Stimulated activated CD4-positive, alpha-beta T cell treated with anti-CD3 and anti-CD28 coated beads, Interleukin-1b, Interleukin-23, amount 100 ng/mL, for 1 hour (primary cell): ENCODE measurements around the gene PPP1R12B.
"Not testable (repeated sequence)": the region's sequence is repeated elsewhere in the genome, so short reads cannot be mapped to it uniquely, and the experiment has no call there.

Experiments
- DNase-seq, 2 donors: peaks; one replicate each; pipeline ENCODE4 v3.0.0-alpha.2; 2020; ENCODE audit warnings: low read depth in 2 of 2

The PPP1R12B gene

DNA sequence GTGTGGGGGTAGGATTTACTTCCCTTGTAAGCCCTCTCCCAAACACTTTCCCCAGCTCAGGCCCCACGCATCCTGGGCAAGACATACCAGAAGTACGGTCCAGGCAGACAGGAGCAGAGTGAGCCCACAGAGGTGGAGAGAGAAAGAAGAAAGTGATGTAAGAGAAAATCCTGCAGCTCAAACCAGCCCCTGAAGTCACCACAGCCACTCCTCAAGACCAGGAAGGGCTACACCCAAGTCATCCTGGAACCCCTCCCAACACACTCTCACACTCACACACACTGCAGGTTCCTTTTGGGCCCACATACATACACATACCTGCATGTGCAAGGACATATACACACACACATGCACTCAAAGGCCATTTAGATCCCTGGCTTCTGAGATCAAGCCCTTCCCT lies 254.9 kb downstream of the PPP1R12B start:
- no peak for DNase-seq

DNA sequence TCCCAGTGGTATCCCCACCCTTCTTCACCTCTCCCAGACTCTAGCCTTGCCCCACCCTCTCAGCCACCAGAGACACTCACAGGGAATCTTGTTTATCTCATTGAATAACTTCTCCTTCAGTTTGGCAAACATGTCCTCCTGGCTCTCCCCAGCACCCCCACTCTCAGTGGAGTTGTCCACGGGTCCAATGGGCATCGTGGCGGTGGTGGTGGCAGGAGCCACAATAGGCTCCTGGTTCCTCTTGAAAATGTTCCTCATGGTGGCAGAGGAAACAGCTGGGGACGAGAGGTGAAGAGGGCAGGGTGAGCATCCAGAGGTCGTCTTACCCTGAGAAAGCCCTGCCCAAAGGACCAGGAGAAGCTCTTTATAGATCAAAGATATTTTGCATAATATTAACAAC lies 257.0 kb downstream of the PPP1R12B start:
- no peak for DNase-seq

DNA sequence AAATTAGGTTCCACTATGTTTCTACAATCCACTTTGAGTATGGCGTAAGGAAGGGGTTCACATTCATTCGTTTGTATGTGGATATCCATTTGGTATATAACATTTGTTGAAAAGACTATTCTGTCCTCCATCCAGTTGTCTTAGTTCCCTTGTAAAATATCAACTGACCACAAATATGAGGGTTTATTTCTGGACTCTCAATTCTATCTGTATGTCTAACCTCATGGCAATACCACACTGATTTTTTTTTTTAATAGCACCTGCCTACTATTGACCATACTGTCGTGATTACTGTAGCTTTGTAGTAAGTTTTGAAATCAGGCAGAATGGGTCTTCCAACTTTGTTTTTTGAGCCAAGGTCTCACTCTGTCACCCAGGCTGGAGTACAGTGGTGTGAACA lies 263.5 kb downstream of the PPP1R12B start:
- DNase-seq = not testable (repeated sequence)

DNA sequence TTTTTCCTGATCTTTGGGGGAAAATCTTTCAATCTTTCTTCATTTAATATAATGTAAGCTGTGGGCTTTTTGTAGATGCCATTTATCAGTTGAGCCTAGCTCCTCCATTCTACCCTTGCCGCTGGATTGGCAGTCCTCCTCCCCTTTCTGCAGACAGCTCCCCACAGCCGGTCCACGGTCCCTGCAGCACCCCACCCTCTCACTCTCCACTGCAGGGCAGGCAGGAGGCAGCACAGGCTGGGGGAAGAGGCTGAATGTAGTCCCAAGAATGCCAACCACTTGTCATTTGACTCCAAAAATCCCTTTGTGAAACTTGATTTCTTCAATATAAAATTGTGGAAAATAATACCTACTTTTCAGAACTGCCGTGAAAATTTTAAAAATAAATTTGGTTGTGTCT lies 265.1 kb downstream of the PPP1R12B start:
- DNase-seq = no peak

DNA sequence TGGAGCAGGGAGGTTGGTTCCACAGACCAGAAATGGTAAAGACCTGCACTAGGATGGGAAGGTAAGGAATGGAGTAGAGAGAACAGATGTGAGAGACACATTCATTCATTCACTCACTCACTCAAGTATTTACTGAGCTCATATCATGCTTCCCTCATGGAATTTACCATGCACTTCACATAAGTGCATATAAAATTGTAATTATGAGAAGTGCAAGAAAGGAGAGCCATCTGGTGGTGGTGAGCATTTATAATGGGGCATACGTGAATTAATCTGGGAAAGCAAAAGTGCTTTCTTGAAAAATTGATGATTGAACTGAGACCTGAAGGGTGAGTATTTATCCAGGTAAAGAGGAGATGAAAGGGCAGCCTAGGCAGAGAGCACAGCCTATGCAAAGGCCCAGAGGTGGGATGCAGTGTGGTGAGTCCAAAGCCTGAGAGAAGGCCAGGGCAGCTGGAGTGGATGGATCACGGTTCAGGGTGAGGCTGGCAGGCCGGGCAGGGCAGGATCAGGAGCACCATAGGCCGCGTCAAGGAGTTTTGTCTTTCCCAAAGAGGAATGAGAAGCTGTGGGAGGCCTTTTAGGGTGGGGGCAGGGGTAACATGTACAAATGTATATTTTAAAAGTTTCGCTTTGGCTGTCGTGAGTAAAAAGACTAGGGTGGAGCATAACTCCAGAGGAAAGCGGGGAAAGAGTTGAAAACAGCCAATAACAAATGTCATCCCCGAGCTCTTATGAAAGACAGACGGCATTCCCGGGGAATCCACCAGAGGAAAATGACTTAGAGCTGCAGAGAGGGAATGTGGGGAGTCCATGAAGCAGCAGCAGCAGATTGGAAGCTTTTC lies 266.1 kb downstream of the PPP1R12B start:
- DNase-seq = not testable (repeated sequence)

DNA sequence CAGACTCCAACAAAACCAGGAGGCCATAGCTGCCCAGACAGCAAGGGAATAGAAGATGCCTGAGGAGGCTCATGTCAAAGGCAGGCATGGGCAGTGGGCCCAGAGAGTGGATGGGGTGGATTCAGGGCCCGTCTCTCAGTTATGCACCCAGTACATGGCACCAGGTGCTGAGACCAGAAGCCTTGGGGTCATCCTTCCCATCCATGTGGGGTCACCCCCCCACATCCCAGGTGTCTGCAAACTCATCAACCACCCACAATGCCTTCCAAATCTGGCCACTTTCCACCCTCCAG lies 266.7 kb downstream of the PPP1R12B start:
- not testable (repeated sequence) for DNase-seq

DNA sequence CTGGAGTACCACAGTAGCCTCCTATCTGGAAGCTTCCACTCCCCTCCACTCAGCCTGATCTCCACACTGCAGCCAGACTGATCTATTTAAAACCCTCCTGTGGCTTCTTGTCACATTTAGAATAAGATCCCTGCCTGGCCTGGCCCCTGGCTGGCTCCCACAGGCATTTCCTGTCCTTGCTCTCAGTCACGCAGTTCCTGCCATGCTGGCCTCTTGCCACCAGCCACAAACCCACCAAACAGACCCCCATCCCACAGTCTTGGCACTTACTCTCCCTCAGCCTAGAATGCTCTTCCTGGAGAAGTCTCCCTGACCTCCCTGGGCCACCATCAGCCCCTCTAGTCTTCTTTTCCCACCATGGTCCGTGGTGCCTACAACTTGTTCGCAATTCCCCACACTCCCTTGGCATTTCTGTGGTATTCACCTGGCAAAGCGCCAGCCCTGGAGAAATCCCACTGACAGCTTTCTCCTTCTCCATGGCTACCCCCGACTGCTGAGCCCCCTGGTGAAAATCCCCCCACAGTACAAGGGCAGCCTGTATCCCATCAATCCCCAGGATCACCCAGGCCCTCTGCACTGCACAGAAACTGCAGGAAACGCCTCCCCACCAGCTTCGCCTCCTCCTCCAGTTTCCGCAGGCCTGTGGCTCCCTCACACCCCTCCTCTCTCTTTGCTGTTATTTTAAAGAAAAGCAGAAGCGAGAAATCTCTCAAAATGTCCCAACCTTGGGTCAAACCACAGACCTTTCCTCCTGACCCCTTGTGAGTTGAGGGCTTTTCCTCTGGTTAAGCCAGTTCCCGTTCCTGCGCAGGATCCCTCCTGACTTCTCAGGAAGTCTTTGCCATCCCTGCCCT lies 267.2 kb downstream of the PPP1R12B start:
- no peak for DNase-seq

GRCh38 chr1:202616355-202616915 lies 267.9 kb downstream of the PPP1R12B start:
- no peak for DNase-seq

DNA sequence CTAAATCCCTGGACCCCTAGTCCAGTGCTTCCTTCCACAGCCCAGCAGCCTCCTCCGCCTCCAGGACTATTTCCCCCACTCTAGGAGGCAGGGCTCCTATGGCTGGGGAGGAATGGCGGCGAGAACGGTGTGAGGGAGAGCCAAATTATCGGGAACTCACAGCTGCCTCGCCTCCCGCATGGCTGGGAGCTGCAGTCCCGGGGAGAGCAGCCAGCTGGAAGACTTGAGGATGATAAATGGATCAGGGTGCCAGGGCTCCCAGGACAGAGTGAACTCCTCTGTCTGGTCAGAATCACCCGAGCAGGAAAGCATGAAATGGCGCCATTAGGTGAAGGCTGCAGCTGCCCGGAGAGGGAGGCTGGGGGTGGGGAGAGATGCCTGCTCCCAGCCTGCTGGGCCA lies 270.5 kb downstream of the PPP1R12B start:
- not testable (repeated sequence) for DNase-seq

DNA sequence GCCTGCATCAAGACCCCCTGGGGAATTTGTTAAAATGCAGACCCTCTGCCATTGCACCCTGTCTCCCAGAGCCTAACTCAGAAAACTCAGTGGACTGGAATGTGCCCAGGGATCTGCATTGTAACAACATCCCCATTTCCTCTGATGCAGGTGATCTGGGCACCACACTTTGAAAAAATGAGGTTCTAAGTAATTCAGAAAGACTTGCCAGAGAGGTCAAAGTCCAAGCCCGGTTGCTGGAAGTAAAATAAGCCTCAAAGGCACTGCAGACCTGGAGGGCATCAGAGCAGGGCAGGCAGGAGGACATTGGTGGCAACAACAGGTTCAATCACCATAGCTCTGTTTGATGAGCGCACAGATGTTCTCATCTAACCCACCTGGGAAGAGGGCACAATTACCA lies 271.0 kb downstream of the PPP1R12B start:
- no peak for DNase-seq

- DNase-seq = not testable (repeated sequence)
Measured at GRCh38 chr1:202620036-202620435, 271.5 kb downstream of the PPP1R12B start.

DNA sequence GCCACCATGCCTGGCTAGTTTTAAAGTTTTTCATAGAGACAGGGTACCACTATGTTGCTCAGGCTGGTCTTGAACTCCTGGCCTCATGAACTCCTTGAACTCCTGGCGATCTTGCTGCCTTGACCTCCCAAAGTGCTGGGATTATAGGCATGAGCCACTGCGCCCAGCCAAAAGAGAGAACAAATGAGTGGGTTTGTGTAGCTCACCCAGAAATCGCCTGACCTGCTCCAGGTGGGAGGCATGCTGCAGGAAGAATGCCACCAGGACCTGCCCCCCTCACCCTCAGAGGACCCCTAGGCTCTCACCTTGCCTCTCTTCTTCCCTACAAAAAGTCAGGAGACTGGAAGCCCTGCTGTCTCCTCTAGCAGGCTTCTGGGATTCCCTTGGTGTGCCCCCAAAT lies 272.9 kb downstream of the PPP1R12B start:
- no peak for DNase-seq

GRCh38 chr1:202622388-202622787 lies 273.9 kb downstream of the PPP1R12B start:
- DNase-seq = no peak

DNA sequence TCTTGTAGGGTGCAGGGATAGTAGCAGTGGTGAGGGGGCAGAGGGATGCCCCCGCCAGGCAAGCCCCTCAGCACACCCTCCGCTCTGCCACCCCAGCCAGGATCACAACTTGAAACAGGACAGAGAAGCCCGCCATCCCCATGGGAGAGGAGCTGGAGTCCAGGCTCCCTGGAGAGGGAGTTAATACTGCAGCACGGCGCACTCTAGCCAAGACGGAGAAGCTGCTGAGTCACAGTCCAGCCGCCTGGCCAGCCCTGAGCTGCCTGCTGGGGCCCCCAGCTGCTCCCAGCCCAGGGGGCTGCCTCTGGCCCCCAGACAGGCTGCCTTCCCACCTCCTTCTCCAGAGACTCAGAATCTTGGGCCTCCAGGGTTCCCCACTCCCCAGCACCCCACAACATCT lies 274.6 kb downstream of the PPP1R12B start:
- DNase-seq = no peak

- not testable (repeated sequence) for DNase-seq
Measured at GRCh38 chr1:202623476-202623875, 275.0 kb downstream of the PPP1R12B start.

GRCh38 chr1:202624088-202624780 lies 275.7 kb downstream of the PPP1R12B start:
- DNase-seq = no peak

GRCh38 chr1:202624781-202625108 lies 276.2 kb downstream of the PPP1R12B start:
- no peak for DNase-seq

- no peak for DNase-seq
Measured at GRCh38 chr1:202625416-202626360, 277.2 kb downstream of the PPP1R12B start.

DNA sequence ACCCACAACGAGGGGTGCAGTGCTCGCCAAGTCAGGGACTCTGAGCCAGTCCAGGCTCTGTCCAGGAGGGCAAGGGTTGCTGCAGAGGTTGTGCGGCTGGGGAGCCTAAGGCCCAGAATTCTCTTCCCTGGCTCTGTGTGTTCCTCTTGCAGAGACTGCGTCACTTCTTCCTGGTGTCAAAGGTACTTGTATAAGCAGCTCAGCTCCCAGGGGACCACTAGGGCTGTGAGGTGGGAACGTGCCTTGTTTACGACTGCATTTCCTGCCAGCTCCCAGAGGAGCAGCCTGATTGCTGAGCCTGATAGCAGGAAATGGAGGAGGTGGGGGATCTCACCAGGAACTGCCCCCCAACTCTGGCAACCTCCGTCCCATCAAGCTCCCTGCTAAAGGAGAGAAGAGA lies 278.5 kb downstream of the PPP1R12B start:
- DNase-seq = not testable (repeated sequence)

DNA sequence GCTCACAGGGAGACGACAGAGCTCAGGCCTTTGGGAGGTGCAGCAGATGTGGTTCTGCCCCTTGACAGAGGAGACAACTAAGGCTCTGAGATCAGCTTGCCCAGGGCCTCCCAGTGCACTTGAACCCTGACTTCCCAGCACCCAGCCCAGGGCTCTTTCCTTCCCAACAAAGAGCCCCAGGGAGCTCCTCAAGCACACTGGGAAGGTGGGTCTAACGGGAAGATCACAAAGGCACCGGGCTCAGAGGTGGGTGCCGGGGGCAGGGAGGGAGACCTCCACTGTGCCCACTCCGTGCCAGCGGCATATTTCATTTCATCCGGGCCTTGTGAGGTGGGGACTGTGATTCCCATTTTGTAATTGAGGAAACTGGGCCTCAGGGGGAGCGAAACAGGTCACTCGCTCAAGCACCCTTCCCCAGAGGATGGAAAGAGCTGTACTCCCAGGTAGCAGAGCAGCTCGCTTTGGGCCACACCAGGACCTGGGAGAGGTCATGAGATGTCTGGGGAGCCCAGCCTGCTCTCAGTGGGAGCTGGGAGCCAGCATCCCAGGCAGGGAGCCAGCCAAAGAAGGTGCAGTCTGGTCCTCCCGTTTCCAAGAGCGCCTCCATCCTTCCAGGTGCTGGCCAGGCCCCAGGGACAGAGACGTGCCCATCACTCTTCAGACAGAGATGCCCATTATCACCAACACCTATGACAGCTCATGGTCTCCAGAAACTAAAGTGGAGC lies 279.5 kb downstream of the PPP1R12B start:
- DNase-seq = no peak
